WI38 (cell line): ENCODE measurements around the gene COIL.
A peak's percentile ranks its signal among the peaks of the same experiment; 100 is the strongest.

Experiments
- H3K4me3 ChIP-seq: 2 replicates; pipeline ENCODE4 v1.5.1; 2011; ENCODE audit warnings: low read depth, mild to moderate bottlenecking, control low read depth, low read length
- TF ChIP-seq, protein P1 (sequence below): IDR thresholded peaks from 2 replicates; pipeline ENCODE4 v1.5.1; 2012; ENCODE audit warnings: low read depth, mild to moderate bottlenecking, control low read depth, low read length

COIL gene

GRCh38 chr17:56977673-56978395 is 17.0 kb upstream of the COIL start, which contains the start of gene SCPEP1:
Gene SCPEP1, plus strand, starts transcription at chr17:56978131. Its CDS starts 29 bp downstream, at chr17:56978160.
- peak within 1 kb of the TSS; percentile 74 for H3K4me3 ChIP-seq
- TF ChIP-seq, protein P1, sequence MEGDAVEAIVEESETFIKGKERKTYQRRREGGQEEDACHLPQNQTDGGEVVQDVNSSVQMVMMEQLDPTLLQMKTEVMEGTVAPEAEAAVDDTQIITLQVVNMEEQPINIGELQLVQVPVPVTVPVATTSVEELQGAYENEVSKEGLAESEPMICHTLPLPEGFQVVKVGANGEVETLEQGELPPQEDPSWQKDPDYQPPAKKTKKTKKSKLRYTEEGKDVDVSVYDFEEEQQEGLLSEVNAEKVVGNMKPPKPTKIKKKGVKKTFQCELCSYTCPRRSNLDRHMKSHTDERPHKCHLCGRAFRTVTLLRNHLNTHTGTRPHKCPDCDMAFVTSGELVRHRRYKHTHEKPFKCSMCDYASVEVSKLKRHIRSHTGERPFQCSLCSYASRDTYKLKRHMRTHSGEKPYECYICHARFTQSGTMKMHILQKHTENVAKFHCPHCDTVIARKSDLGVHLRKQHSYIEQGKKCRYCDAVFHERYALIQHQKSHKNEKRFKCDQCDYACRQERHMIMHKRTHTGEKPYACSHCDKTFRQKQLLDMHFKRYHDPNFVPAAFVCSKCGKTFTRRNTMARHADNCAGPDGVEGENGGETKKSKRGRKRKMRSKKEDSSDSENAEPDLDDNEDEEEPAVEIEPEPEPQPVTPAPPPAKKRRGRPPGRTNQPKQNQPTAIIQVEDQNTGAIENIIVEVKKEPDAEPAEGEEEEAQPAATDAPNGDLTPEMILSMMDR, result no peak

DNA sequence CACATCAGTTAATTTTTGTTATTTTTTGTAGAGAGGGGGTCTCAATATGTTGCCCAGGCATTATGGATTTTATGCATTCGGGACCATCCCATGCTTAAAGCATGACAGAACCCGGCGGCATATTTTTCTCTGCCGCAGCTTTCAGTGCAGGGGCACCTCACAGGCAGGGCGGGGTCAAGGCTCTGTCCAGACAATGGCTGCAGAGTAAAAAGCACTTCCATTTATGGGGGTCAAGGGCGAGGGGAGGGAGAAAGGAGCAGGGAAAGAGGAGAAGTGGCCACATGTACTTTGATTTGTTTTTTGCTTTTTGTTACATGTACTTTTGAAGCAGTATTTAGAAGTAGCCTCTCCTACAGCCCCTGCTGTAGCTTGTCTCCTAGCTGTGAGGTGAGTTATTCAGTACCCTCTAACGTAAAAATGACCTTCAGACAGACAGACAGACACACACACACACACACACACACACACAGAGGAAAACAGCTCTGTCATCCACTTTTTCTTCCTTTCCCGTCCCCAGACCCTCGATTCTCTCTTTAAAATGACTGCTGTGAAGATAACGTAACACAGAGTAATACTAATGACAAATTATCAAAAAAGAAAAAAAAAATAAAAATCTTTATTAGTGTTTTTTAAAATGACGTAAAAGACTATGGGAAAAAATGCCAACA is 16.2 kb upstream of the COIL start:
- H3K4me3 ChIP-seq, result peak overlapping the region; percentile 74
- TF ChIP-seq, protein P1, result no peak

DNA sequence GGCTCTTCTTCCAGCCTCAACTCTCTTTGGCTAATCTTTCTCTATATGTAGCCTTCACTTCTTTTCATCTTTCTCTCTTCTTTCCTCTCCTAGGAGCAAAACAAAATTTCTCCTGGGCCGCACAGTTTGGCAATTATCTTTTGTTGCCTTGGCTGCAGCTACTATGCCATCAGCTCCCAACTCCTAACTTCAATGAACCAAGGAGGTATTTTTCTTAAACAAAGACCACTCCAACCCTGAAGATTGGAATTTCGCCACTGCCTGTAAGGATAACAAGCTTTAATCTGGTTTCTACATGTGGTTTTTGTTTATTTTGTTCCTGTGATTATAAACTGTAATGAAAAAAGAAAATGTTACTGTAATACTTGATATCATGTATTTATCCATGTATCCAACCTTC is 14.8 kb upstream of the COIL start:
- TF ChIP-seq, protein P1, result no peak
- no peak overlapping the region for H3K4me3 ChIP-seq

- TF ChIP-seq, protein P1, result no peak
- no peak overlapping the region for H3K4me3 ChIP-seq
Observed at GRCh38 chr17:56974055-56974454, 13.2 kb upstream of the COIL start.

GRCh38 chr17:56973520-56973919 is 12.7 kb upstream of the COIL start:
- TF ChIP-seq, protein P1, result no peak
- no peak overlapping the region for H3K4me3 ChIP-seq

DNA sequence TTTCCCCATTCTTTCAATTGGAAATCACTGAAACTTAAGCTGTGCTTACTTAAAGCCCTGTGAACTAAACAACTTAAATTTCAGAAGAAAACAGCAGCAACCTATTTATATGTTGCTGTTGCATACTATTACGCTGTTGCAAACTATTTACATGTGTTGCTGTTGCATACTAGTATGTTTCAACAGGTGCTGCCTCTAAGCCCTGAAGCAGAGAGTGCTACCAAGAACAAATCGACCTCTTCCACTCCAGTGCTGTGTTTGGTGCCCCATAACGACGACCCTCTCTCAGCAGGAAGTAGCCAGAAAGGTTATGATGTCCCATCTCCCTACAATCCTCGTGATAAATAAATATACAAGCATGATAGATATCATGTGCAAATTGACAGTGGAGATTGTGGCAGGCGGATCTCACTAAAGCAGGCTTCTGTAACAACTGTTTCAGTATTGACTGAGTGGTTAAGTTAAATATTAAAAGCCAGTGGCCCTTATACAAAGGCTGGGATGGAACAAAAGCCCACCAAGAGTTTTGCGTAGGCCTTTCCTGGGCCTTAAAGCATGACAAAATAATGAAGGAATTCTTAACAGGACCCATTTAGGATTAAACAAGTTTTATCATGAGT is 11.4 kb upstream of the COIL start:
- H3K4me3 ChIP-seq, result no peak overlapping the region
- TF ChIP-seq, protein P1, result no peak

DNA sequence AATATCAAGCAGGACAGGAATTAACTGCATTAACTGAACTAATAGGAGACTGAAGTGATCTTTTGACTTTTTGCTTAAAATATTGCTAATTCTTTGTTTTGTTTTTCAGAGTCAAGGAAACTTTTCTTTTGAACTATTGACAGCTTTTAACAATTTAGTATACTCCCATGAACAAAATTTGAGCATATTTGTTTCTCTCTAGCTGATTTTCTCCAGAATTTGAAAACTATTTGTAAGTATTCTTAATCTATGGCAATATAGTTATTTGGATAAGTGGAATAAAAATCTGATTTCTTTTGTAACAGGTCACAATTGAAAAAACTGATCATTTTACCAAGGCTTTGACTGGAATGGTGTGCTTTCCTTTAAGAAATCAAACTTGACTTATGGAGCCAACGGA is 10.1 kb upstream of the COIL start:
- no peak overlapping the region for H3K4me3 ChIP-seq
- TF ChIP-seq, protein P1, result no peak
